ENCODE results near the gene GAGE13.
"Not testable (repeated sequence)": the region's sequence is repeated elsewhere in the genome, so short reads cannot be mapped to it uniquely, and the experiment has no call there.

GAGE13 gene

DNA sequence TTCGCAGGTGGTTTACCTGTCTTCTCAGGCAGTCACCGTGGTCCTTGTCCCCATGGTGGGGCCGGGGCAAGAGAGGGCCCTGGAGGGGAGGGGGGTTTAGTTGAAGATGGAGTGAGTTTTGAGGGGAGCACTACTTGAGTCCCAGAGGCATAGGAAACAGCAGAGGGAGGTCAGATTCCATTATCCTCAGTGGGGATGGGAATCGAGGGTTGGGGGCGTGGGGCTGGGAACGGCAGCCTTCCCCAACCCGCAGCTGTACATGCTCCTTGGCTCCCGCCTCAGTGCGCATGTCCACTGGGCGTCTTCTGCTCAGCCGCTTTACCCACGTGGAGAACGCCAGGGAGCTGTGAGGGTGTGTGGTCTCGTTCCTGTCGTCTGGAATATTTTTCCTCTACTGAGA lies 28.0 kb upstream of the GAGE13 start, which contains the start of gene GAGE10:
GAGE10 (plus strand) TSS at position 301 of the 400 bp plus-strand sequence. CDS start 1,214 bp downstream, outside the sequence.
- Histone ChIP-seq H3K27me3 (replicated peaks; ENCODE audit: control insufficient read depth, insufficient read depth, low read length) (peaks cover 37% of the 10 kb centered on the region), H3K9ac (ENCODE audit: low read length) (no peak within 1 kb of the TSS), H3K4me3 (ENCODE audit: low read length) (no peak within 1 kb of the TSS), H3K9me3 (ENCODE audit: control insufficient read depth, low read length) (no peaks in the 10 kb centered on the region), H3K36me3 (ENCODE audit: control insufficient read depth, insufficient read depth, low read length, severe bottlenecking) (no peaks in the 10 kb centered on the region), H3K4me1 (ENCODE audit: control insufficient read depth, insufficient read depth, low read length) (no peaks in the 10 kb centered on the region)
- no peak for DNase-seq (ENCODE audit: low read depth)

DNA sequence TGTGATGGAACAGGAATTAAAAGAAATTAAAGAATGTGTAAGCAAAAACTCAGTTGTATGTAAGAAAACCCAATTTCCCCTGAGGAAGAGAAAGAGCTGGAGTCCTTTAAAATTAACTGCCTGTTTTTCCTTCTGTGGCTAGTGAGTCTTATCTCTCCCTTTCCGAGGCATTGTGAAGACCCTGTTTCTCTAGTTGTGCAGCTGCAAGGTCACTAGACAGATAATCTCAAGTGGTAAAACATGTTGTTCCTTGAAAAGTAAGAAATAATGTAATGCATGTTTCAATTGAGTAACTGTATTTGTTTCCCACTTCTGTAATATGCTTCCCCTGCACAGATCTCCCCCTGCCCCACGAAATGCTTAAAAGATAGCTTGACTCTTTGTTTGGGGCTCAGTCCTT lies 23.6 kb upstream of the GAGE13 start:
- peaks cover 12% of the 10 kb centered on the region for H3K4me1 ChIP-seq (ENCODE audit: control insufficient read depth, insufficient read depth, low read length)
- H3K4me3 ChIP-seq (ENCODE audit: low read length); H3K36me3 ChIP-seq (ENCODE audit: control insufficient read depth, insufficient read depth, low read length, severe bottlenecking); DNase-seq (ENCODE audit: low read depth); H3K9ac ChIP-seq (ENCODE audit: low read length); H3K9me3 ChIP-seq (ENCODE audit: control insufficient read depth, low read length): not testable (repeated sequence)
- peaks cover 20% of the 10 kb centered on the region for H3K27me3 ChIP-seq (replicated peaks; ENCODE audit: control insufficient read depth, insufficient read depth, low read length)

DNA sequence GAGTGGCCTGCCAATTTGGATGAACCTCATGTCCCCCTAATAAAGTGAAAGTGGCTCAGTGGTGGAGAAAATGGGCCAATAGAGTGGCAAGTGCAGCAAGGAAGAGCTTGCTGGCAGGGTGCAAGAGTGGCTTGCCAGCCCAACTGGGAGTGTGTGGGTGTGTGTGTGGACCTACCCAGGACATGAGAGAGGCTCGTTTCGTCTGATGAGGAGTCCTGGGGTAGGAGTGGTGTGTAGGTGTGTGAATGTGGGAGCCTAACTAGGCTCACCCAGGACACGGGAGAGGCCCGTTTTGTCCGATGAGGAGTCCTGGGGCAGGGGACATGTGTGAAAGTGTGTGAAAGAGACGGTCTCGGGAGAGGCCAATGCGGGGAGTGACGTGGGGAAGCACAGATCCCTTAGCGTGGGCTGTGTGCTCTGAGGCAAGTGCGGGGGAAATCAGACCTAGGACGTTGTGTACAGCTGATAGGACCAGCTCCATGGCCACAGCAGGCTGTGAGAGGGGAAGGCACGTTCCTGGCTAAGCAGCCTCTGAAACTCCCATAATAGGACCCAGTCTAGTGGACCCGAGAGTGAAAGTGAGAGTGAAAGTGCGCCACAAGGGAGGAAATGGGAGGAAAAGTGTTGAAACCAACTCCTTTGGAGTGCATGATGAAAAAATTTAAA lies 22.6 kb upstream of the GAGE13 start:
- no peaks in the 10 kb centered on the region for H3K36me3 ChIP-seq (ENCODE audit: control insufficient read depth, insufficient read depth, low read length, severe bottlenecking)
- peak; percentile 40 for DNase-seq (ENCODE audit: low read depth)
- H3K9ac ChIP-seq (ENCODE audit: low read length): peak overlapping the region; percentile 77
- H3K9me3 ChIP-seq (ENCODE audit: control insufficient read depth, low read length): no peaks in the 10 kb centered on the region
- peaks cover 12% of the 10 kb centered on the region for H3K4me1 ChIP-seq (ENCODE audit: control insufficient read depth, insufficient read depth, low read length)
- H3K4me3 ChIP-seq (ENCODE audit: low read length): peak overlapping the region; percentile 75
- H3K27me3 ChIP-seq (replicated peaks; ENCODE audit: control insufficient read depth, insufficient read depth, low read length): peaks cover 24% of the 10 kb centered on the region

DNA sequence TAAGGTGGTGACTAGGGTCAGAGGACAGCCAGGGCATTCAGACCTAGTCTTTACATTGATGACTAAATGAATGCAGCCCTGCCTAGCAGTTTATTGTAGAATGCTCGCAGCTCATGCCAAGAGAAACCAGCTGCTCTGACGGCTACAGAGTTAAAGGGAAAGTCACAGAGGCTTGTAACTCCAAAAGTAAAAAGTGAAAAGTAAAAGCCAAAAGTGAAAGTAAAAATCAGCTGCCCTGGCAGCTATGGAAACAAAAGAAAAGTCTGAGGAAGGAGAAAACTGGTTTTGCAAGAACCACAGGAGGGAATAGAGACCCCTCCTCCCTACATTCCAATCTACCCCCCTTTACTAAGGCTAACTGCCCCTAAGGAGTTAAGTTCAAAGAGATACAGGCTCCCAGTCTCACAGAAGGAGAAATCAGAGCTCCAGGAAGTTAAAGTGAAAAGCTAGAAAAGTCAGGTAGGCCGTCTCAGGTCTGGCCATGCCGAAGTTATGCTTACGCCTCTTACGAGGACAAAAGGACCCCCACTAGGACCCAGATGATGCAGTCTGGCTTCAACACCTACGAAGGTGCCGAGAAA lies 21.9 kb upstream of the GAGE13 start:
- DNase-seq (ENCODE audit: low read depth): peak; percentile 48
- Histone ChIP-seq H3K4me3 (ENCODE audit: low read length) (peak overlapping the region; percentile 75), H3K9ac (ENCODE audit: low read length) (peak overlapping the region; percentile 77), H3K9me3 (ENCODE audit: control insufficient read depth, low read length) (no peaks in the 10 kb centered on the region), H3K4me1 (ENCODE audit: control insufficient read depth, insufficient read depth, low read length) (peaks cover 12% of the 10 kb centered on the region), H3K27me3 (replicated peaks; ENCODE audit: control insufficient read depth, insufficient read depth, low read length) (peaks cover 22% of the 10 kb centered on the region), H3K36me3 (ENCODE audit: control insufficient read depth, insufficient read depth, low read length, severe bottlenecking) (no peaks in the 10 kb centered on the region)

DNA sequence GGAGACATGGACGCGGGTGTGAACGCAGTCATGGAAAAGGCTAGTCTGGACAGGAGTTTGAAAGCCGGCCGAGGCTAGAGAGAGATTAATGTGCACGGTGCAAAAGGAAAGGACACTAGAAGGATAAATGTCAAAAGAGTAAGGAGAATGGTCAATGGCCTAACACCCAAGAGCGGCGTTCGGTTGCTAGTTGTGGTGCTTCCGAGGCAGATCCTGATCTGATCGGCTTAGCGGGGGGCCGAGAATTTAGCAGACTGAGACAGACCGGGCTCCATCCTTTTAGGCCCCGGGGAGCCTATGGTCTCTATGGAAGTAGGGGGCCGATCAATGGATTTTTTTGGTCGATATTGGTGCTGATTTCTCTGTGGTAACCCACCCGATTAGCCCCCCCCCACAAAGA lies 21.0 kb upstream of the GAGE13 start:
- peaks cover 12% of the 10 kb centered on the region for H3K4me1 ChIP-seq (ENCODE audit: control insufficient read depth, insufficient read depth, low read length)
- H3K27me3 ChIP-seq (replicated peaks; ENCODE audit: control insufficient read depth, insufficient read depth, low read length): peaks cover 22% of the 10 kb centered on the region
- no peaks in the 10 kb centered on the region for H3K36me3 ChIP-seq (ENCODE audit: control insufficient read depth, insufficient read depth, low read length, severe bottlenecking)
- no peak overlapping the region for H3K9ac ChIP-seq (ENCODE audit: low read length)
- no peaks in the 10 kb centered on the region for H3K9me3 ChIP-seq (ENCODE audit: control insufficient read depth, low read length)
- H3K4me3 ChIP-seq (ENCODE audit: low read length): peak overlapping the region; percentile 75
- DNase-seq (ENCODE audit: low read depth): no peak

DNA sequence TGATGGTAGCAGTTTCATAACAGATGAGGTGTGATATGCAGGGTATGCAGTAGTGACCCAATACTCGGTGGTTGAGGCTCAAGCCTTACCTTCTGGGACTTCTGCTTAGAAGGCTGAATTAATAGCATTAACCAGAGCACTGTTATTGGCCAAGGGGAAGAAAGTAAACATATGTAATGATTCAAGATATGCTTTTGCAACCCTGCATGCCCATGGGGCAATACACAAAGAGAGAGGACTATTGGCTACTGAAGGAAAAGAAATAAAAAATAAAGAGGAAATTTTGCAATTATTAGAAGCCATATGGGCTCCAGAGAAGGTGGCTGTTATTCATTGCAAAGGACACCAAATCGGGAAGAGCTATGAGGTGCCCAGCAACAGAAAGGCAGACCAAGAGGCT lies 19.2 kb upstream of the GAGE13 start:
- Histone ChIP-seq H3K4me3 (ENCODE audit: low read length) (no peak overlapping the region), H3K9me3 (ENCODE audit: control insufficient read depth, low read length) (no peaks in the 10 kb centered on the region), H3K9ac (ENCODE audit: low read length) (no peak overlapping the region), H3K4me1 (ENCODE audit: control insufficient read depth, insufficient read depth, low read length) (peaks cover 12% of the 10 kb centered on the region), H3K27me3 (replicated peaks; ENCODE audit: control insufficient read depth, insufficient read depth, low read length) (peaks cover 12% of the 10 kb centered on the region), H3K36me3 (ENCODE audit: control insufficient read depth, insufficient read depth, low read length, severe bottlenecking) (no peaks in the 10 kb centered on the region)
- DNase-seq (ENCODE audit: low read depth): no peak

DNA sequence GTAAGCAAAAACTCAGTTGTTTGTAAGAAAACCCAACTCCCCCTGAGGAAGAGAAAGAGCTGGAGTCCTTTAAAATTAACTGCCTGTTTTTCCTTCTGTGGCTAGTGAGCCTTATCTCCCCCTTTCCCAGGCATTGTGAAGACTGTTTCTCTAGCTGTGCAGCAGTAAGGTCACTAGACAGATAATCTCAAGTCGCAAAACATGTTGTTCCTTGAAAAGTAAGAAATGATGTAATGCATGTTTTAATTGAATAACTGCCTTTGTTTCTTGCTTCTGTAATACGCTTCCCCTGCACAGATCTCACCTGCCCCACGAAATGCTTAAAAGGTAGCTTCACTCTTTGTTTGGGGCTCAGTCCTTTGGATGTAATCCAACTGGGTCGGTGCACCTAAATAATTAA lies 15.3 kb upstream of the GAGE13 start:
- H3K36me3 ChIP-seq (ENCODE audit: control insufficient read depth, insufficient read depth, low read length, severe bottlenecking): no peaks in the 10 kb centered on the region
- H3K27me3 ChIP-seq (replicated peaks; ENCODE audit: control insufficient read depth, insufficient read depth, low read length): peaks cover 10% of the 10 kb centered on the region
- H3K4me3 ChIP-seq (ENCODE audit: low read length): no peak overlapping the region
- H3K4me1 ChIP-seq (ENCODE audit: control insufficient read depth, insufficient read depth, low read length): no peaks in the 10 kb centered on the region
- no peaks in the 10 kb centered on the region for H3K9me3 ChIP-seq (ENCODE audit: control insufficient read depth, low read length)
- H3K9ac ChIP-seq (ENCODE audit: low read length): no peak overlapping the region
- DNase-seq (ENCODE audit: low read depth): no peak

DNA sequence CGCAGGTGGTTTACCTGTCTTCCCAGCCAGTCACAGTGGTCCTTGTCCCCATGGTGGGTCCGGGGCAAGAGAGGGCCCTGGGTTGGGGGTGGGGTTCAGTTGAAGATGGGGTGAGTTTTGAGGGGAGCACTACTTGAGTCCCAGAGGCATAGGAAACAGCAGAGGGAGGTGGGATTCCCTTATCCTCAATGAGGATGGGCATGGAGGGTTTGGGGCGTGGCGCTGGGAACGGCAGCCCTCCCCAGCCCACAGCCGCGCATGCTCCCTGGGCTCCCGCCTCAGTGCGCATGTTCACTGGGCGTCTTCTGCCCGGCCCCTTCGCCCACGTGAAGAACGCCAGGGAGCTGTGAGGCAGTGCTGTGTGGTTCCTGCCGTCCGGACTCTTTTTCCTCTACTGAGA lies 9.6 kb upstream of the GAGE13 start, which contains the start of gene GAGE12J:
GAGE12J (plus strand) TSS at position 301 of the 400 bp plus-strand sequence. CDS start 1,157 bp downstream, outside the sequence.
- not testable (repeated sequence) for H3K9ac ChIP-seq (ENCODE audit: low read length); H3K27me3 ChIP-seq (replicated peaks; ENCODE audit: control insufficient read depth, insufficient read depth, low read length); H3K4me3 ChIP-seq (ENCODE audit: low read length); H3K9me3 ChIP-seq (ENCODE audit: control insufficient read depth, low read length); DNase-seq (ENCODE audit: low read depth); H3K36me3 ChIP-seq (ENCODE audit: control insufficient read depth, insufficient read depth, low read length, severe bottlenecking); H3K4me1 ChIP-seq (ENCODE audit: control insufficient read depth, insufficient read depth, low read length)

DNA sequence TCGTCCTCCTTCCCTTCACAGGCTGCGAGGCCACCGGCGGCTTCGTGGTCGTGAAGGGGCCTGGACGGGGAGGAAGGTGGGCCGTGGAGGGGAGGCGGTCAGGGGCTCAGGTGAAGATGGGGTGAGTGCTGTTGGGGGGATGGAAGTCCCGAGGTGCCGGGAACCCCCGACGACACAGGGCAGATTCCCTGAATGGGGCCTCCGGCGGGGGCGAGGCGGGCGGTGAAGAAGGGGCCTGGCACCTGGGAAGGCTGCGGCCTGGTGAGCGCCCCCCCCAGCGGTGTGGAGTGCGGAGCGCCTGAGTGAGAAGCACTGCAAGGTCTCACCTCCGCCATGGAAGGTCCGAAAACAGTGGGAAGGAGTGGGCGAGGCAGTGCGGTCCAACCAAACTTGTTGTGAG lies 9.1 kb upstream of the GAGE13 start:
- not testable (repeated sequence) for H3K9ac ChIP-seq (ENCODE audit: low read length); H3K9me3 ChIP-seq (ENCODE audit: control insufficient read depth, low read length); H3K27me3 ChIP-seq (replicated peaks; ENCODE audit: control insufficient read depth, insufficient read depth, low read length); H3K4me3 ChIP-seq (ENCODE audit: low read length); H3K4me1 ChIP-seq (ENCODE audit: control insufficient read depth, insufficient read depth, low read length); DNase-seq (ENCODE audit: low read depth); H3K36me3 ChIP-seq (ENCODE audit: control insufficient read depth, insufficient read depth, low read length, severe bottlenecking)

DNA sequence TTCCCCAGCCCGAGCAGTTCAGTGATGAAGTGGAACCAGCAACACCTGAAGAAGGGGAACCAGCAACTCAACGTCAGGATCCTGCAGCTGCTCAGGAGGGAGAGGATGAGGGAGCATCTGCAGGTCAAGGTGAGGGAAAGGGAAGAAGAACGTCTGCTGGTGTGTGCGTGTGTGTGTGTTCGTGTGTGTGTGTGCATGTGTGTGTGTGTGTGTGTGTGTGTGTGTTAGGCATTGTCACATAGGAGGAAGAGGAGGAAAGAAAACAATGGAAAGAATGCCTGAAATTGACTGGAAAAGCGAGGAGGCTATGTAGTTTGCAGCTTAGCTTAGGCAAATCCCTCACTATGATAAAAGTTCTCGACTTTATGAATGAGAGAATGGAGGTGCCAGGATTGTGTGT lies 7.6 kb upstream of the GAGE13 start:
- not testable (repeated sequence) for H3K9me3 ChIP-seq (ENCODE audit: control insufficient read depth, low read length); DNase-seq (ENCODE audit: low read depth); H3K4me3 ChIP-seq (ENCODE audit: low read length)

DNA sequence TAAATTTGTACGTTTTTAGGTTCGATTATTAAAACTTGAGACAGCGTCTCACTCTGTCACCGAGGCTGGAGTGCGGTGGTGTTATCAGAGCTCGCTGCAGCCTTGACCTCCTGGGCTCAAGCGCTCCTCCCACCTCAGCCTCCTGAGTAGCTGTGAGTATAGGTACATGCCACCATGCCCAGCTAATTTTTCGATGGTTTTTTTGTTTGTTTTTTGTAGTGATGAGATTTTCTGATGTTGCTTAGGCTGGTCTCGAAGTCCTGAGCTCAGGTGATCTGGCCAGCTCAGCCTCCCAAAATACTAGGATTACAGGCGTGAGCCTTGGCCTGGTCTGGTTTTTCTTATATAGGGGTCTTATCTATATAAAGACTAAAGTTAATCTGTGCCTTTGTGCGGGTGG lies 961 bp upstream of the GAGE13 start:
- not testable (repeated sequence) for H3K27me3 ChIP-seq (replicated peaks; ENCODE audit: control insufficient read depth, insufficient read depth, low read length); H3K9me3 ChIP-seq (ENCODE audit: control insufficient read depth, low read length); DNase-seq (ENCODE audit: low read depth); H3K4me1 ChIP-seq (ENCODE audit: control insufficient read depth, insufficient read depth, low read length); H3K36me3 ChIP-seq (ENCODE audit: control insufficient read depth, insufficient read depth, low read length, severe bottlenecking); H3K4me3 ChIP-seq (ENCODE audit: low read length); H3K9ac ChIP-seq (ENCODE audit: low read length)

More for the DNA sequence above, 7.6 kb upstream of the GAGE13 start:
- not testable (repeated sequence) for H3K36me3 ChIP-seq (ENCODE audit: control insufficient read depth, insufficient read depth, low read length, severe bottlenecking); H3K9ac ChIP-seq (ENCODE audit: low read length); H3K27me3 ChIP-seq (replicated peaks; ENCODE audit: control insufficient read depth, insufficient read depth, low read length); H3K4me1 ChIP-seq (ENCODE audit: control insufficient read depth, insufficient read depth, low read length)
